ENCODE measurements around the gene LYAR. TPM values are rescaled to one million over a fixed set of nuclear protein-coding genes. Genes with fewer than 3 reads are reported as not detected.

LYAR gene
- total and polyA plus RNA-seq, 2 of the 13 experiments (the other 11 are each of a cell fraction or from before 2014, with no cell fraction given), result 7.8 to 94.2 TPM

- TF ChIP-seq E2F2 (CRISPR knock-in tag; IDR thresholded peaks at IDR 0.05; ENCODE audit: borderline replicate concordance) (no peak), NAIF1 (CRISPR knock-in tag; IDR thresholded peaks at IDR 0.05; ENCODE audit: borderline replicate concordance) (no peak), ZNF749 (CRISPR knock-in tag; IDR thresholded peaks at IDR 0.05; ENCODE audit: borderline replicate concordance) (no peak), ZNF687 (CRISPR knock-in tag; IDR thresholded peaks at IDR 0.05) (peak; percentile 91), TBL1XR1 (IDR thresholded peaks at IDR 0.05; ENCODE audit: borderline replicate concordance, low read length, partially characterized antibody) (peak; percentile 53), ZSCAN29 (CRISPR knock-in tag; conservative IDR thresholded peaks at IDR 0.05) (0 out of 2 replicates have a peak, but pooled peaks have one; percentile 72), TBP (CRISPR knock-in tag; IDR thresholded peaks at IDR 0.05) (no peak), FIP1L1 (IDR thresholded peaks at IDR 0.05; ENCODE audit: borderline replicate concordance, insufficient read depth, low read depth, low read length) (no peak), ZNF44 (CRISPR knock-in tag; IDR thresholded peaks at IDR 0.05) (no peak; the same call in 1 of the 2 replicates), FOXK1 (CRISPR knock-in tag; IDR thresholded peaks at IDR 0.05; ENCODE audit: borderline replicate concordance, low read depth) (peak; percentile 81), SP140L (CRISPR knock-in tag; IDR thresholded peaks at IDR 0.05; ENCODE audit: borderline replicate concordance) (0 out of 2 replicates have a peak, but pooled peaks have one; percentile 40), MZF1 (CRISPR knock-in tag; IDR thresholded peaks at IDR 0.05; ENCODE audit: borderline replicate concordance) (no peak), AHR (CRISPR knock-in tag; IDR thresholded peaks at IDR 0.05) (no peak), SAP130 (CRISPR knock-in tag; IDR thresholded peaks at IDR 0.05; ENCODE audit: low read depth) (peak; percentile 83), ZNF205 (CRISPR knock-in tag; IDR thresholded peaks at IDR 0.05) (peak; percentile 72), JARID2 (CRISPR knock-in tag; IDR thresholded peaks at IDR 0.05; ENCODE audit: insufficient replicate concordance) (no peak), MAFG (CRISPR knock-in tag; IDR thresholded peaks at IDR 0.05) (no peak), ZNF761 (CRISPR knock-in tag; conservative IDR thresholded peaks at IDR 0.05) (0 out of 2 replicates have a peak, but pooled peaks have one; percentile 21), RAD51 (IDR thresholded peaks at IDR 0.05; ENCODE audit: borderline replicate concordance) (no peak), MTA3 (CRISPR knock-in tag; IDR thresholded peaks at IDR 0.05) (no peak), MXD4 (CRISPR knock-in tag; IDR thresholded peaks at IDR 0.05) (peak; percentile 45; the same call in 1 of the 2 replicates), ZNF274 (CRISPR knock-in tag; IDR thresholded peaks at IDR 0.05) (0 out of 2 replicates have a peak, but pooled peaks have one; percentile 17), HHEX (CRISPR knock-in tag; IDR thresholded peaks at IDR 0.05) (0 out of 2 replicates have a peak, but pooled peaks have one; percentile 20), ZNF782 (CRISPR knock-in tag; IDR thresholded peaks at IDR 0.05; ENCODE audit: borderline replicate concordance) (no peak), NFE2L2 (IDR thresholded peaks at IDR 0.05; ENCODE audit: low read length) (no peak)
Measured at GRCh38 chr4:4248029-4248884, 41.7 kb downstream of the LYAR start, which contains the start of gene TMEM128 (continued).

Measured in HepG2 (cell line).